Measurements from ENCODE around the gene MAN1A2. TPM values are rescaled to one million over a fixed set of nuclear protein-coding genes. Genes with fewer than 3 reads are reported as not detected.

Gene MAN1A2
- total and polyA plus RNA-seq, 9 of the 15 experiments (the other 6 are each of a cell fraction or from before 2014, with no cell fraction given), result 4.2 to 38.4 (median 18.7) TPM

- CTCF ChIA-PET (ENCODE audit: low intra/inter-chr PET ratio), result no interaction called here
- POLR2A ChIA-PET, result no interaction called here
- 0% methylated on average over 3 of the region's 3 CpGs for WGBS (ENCODE audit: insufficient coverage, low coverage, missing lambda C conversion rate)
- Histone ChIP-seq H3K9me3 (replicated peaks; ENCODE audit: control insufficient read depth, insufficient read depth, low read depth, low read length) (no peaks in the 10 kb centered on the region), H3K27me3 (ENCODE audit: control insufficient read depth in 2 of 2, insufficient read depth in 2 of 2, low read length in 2 of 2) (peaks cover 7 to 12% of the 10 kb centered on the region in 2 experiments; a peak in 3 of 5 replicates), H3K4me3 (no peak overlapping the region), H3K4me1 (replicated peaks in 1 of 2; ENCODE audit: control insufficient read depth in 2 of 2, insufficient read depth in 2 of 2, low read length in 2 of 2) (no peaks in the 10 kb centered on the region), H3K4me2 (ENCODE audit: insufficient read depth, low read length) (no peak overlapping the region), H3K9me1 (ENCODE audit: control insufficient read depth, insufficient read depth, low read length) (no peaks in the 10 kb centered on the region), H3K79me2 (ENCODE audit: control insufficient read depth, insufficient read depth, low read length) (no peaks in the 10 kb centered on the region), H3K36me3 (ENCODE audit: control insufficient read depth, insufficient read depth, low read length) (no peaks in the 10 kb centered on the region), H3K9ac (ENCODE audit: insufficient read depth in 1 of 2, low read depth in 2 of 2, low read length in 2 of 2) (no peak overlapping the region), H3K27ac (ENCODE audit: extremely low read depth, low read depth, low read length) (no peak overlapping the region), H2AFZ (ENCODE audit: low read depth, low read length) (no peak overlapping the region), H4K20me1 (replicated peaks; ENCODE audit: control insufficient read depth, insufficient read depth, low read length) (no peaks in the 10 kb centered on the region)
- ATAC-seq, result no peak
- DNase-seq (ENCODE audit: extremely low read depth in 1 of 4, low spot score in 3 of 4), result no peak
- FAIRE-seq, result no peak
- intact Hi-C loops (cut with micrococcal nuclease), result loop anchor here (10.0 kb wide), 3 partner anchors 156 to 436 kb away; no protein-coding TSS in a partner anchor
- TF ChIP-seq BRD4 (IDR thresholded peaks at IDR 0.05) (no peak), ZNF445 (CRISPR knock-in tag; IDR thresholded peaks at IDR 0.05; ENCODE audit: low read depth) (no peak), ZFP1 (CRISPR knock-in tag; IDR thresholded peaks at IDR 0.05) (no peak), TAL1 (IDR thresholded peaks at IDR 0.05) (no peak), SNIP1 (IDR thresholded peaks at IDR 0.05; ENCODE audit: low read depth) (no peak), XRCC4 (IDR thresholded peaks at IDR 0.05; ENCODE audit: extremely low read depth, insufficient read depth, insufficient read length) (no peak), PHB (CRISPR knock-in tag; IDR thresholded peaks at IDR 0.05) (no peak), SRSF9 (IDR thresholded peaks at IDR 0.05; ENCODE audit: borderline replicate concordance, low read depth, low read length) (no peak), SFPQ (IDR thresholded peaks at IDR 0.05; ENCODE audit: low read depth, low read length) (no peak), HOXB6 (CRISPR knock-in tag; IDR thresholded peaks at IDR 0.05; ENCODE audit: borderline replicate concordance) (no peak), KDM1A (IDR thresholded peaks at IDR 0.05) (no peak), ZBTB12 (CRISPR knock-in tag; IDR thresholded peaks at IDR 0.05) (no peak), PTTG1 (tag; IDR thresholded peaks at IDR 0.05; ENCODE audit: low read depth) (no peak), ZNF263 (CRISPR knock-in tag; IDR thresholded peaks at IDR 0.05; ENCODE audit: borderline replicate concordance) (no peak), COPS2 (conservative IDR thresholded peaks at IDR 0.05) (no peak)
- in situ Hi-C loops (cut with MboI), result no loop called here
- no TSS peak for BruUV-seq (replicated peaks)
Observed at GRCh38 chr1:117318426-117318825, 48.8 kb upstream of the MAN1A2 start.

All from K562 (cell line).